PC-9 (cell line): ENCODE measurements around the gene AQP2.

ENCODE experiments used
- EZH2 ChIP-seq: fragments of 200-600 bp; sonication (generic); IDR thresholded peaks from 2 replicates; pipeline ENCODE4 v1.8.0; 2017; ENCODE audit warnings: antibody characterized with exemption, low read depth
- TF ChIP-seq, protein P1 (sequence below): fragments of 200-600 bp; sonication (generic); conservative IDR thresholded peaks from 2 replicates; pipeline ENCODE4 v1.6.1; 2017; ENCODE audit warnings: mixed run types, antibody characterized with exemption, mild to moderate bottlenecking, moderate library complexity

DNA sequence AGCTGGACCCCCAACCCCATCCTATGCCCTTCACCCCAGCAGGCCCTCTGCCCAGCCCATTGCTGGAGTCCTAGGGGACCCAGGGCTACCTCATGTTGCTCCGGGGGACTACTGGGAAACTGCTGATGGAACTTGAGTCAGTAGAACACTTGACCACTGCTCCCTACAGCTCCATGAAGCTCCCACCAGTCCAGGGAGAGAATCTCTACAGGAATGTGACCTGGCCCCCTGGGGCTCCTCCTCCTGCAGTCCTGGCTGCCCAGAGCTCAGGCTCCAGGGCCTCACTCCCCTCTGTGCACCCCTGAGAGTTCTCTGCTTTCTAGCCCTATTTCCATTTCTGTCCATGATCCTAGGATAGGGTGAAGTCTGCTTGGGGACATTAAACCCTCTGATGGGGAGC is 10.8 kb upstream of the AQP2 start:
- TF ChIP-seq, protein P1, sequence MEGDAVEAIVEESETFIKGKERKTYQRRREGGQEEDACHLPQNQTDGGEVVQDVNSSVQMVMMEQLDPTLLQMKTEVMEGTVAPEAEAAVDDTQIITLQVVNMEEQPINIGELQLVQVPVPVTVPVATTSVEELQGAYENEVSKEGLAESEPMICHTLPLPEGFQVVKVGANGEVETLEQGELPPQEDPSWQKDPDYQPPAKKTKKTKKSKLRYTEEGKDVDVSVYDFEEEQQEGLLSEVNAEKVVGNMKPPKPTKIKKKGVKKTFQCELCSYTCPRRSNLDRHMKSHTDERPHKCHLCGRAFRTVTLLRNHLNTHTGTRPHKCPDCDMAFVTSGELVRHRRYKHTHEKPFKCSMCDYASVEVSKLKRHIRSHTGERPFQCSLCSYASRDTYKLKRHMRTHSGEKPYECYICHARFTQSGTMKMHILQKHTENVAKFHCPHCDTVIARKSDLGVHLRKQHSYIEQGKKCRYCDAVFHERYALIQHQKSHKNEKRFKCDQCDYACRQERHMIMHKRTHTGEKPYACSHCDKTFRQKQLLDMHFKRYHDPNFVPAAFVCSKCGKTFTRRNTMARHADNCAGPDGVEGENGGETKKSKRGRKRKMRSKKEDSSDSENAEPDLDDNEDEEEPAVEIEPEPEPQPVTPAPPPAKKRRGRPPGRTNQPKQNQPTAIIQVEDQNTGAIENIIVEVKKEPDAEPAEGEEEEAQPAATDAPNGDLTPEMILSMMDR: no peak
- no peak for TF ChIP-seq EZH2
